GM12878 (cell line): ENCODE measurements around the gene FAM25A.

Experiments used
- CHD1 ChIP-seq: IDR thresholded peaks from 2 replicates; pipeline ENCODE4 v1.6.1; 2012; ENCODE audit warnings: low read depth, low read length, improper control_type of control experiment
- CTCF ChIP-seq, 3 experiments: IDR thresholded peaks in 2 of 3; conservative IDR thresholded peaks in 1 of 3; 2 replicates each; pipeline ENCODE4 v1.5.1; 2011; ENCODE audit warnings: low read depth in 3 of 3, low read length in 3 of 3, mild to moderate bottlenecking in 3 of 3, control low read depth in 2 of 3, moderate library complexity in 2 of 3, inconsistent platforms in 1 of 3, mixed read lengths in 1 of 3; ENCODE audit not compliant: control insufficient read depth in 2 of 3, insufficient read depth in 1 of 3; ENCODE audit errors: extremely low read depth in 1 of 3
- EP300 ChIP-seq, 2 experiments: fragments of 150-350 bp in 1 of 2; IDR thresholded peaks; 2 replicates each; pipeline ENCODE4 v1.6.1; 2011 to 2012; ENCODE audit warnings: low read depth in 2 of 2, low read length in 2 of 2, borderline replicate concordance in 1 of 2, improper control_type of control experiment in 1 of 2, inconsistent platforms in 1 of 2; ENCODE audit not compliant: control insufficient read depth in 1 of 2
- FOXM1 ChIP-seq: IDR thresholded peaks from 2 replicates; pipeline ENCODE4 v1.6.1; 2012; ENCODE audit warnings: low read depth, mild to moderate bottlenecking, inconsistent platforms, low read length, moderate library complexity
- HDAC6 ChIP-seq: fragments of 200-600 bp; sonication (generic); IDR thresholded peaks from one replicate; pipeline ENCODE4 v1.8.0; 2017; ENCODE audit warnings: antibody characterized with exemption; ENCODE audit not compliant: unreplicated experiment
- JUND ChIP-seq: IDR thresholded peaks from 2 replicates; pipeline ENCODE4 v1.6.1; 2012; ENCODE audit warnings: low read depth, mild to moderate bottlenecking, low read length, improper control_type of control experiment, moderate library complexity
- MAX ChIP-seq: IDR thresholded peaks from 2 replicates; pipeline ENCODE4 v1.6.1; 2012; ENCODE audit warnings: low read depth, low read length, improper control_type of control experiment
- MYC ChIP-seq: IDR thresholded peaks from 2 replicates; pipeline ENCODE4 v1.6.1; 2011; ENCODE audit warnings: mild to moderate bottlenecking, low read length, moderate library complexity, inconsistent platforms; ENCODE audit not compliant: insufficient read depth, insufficient replicate concordance, insufficient read length, severe bottlenecking
- POLR2AphosphoS2 ChIP-seq: IDR thresholded peaks from 2 replicates; pipeline ENCODE4 v1.6.1; 2011; ENCODE audit warnings: low read depth, mild to moderate bottlenecking, low read length, improper control_type of control experiment, moderate library complexity
- REST ChIP-seq: IDR thresholded peaks from 2 replicates; pipeline ENCODE4 v1.6.1; 2012; ENCODE audit warnings: mild to moderate bottlenecking, low read depth, low read length
- SIN3A ChIP-seq: IDR thresholded peaks from 2 replicates; pipeline ENCODE4 v1.6.1; 2012; ENCODE audit warnings: low read depth, low read length, improper control_type of control experiment
- WRNIP1 ChIP-seq: IDR thresholded peaks from 2 replicates; pipeline ENCODE4 v1.6.1; 2011; ENCODE audit warnings: low read depth, low read length, improper control_type of control experiment, borderline replicate concordance
- YY1 ChIP-seq: IDR thresholded peaks from 2 replicates; pipeline ENCODE4 v1.6.1; 2011; ENCODE audit warnings: low read depth, mild to moderate bottlenecking, low read length
- ZBED1 ChIP-seq: IDR thresholded peaks from 2 replicates; pipeline ENCODE4 v1.6.1; 2016; ENCODE audit warnings: borderline replicate concordance

- TF ChIP-seq HDAC6 (no peak), CTCF (IDR thresholded peaks at IDR 0.05 in 2 of 3, conservative IDR thresholded peaks at IDR 0.05 in 1 of 3; ENCODE audit: control insufficient read depth in 2 of 3, extremely low read depth in 1 of 3, insufficient read depth in 1 of 3, low read depth in 3 of 3, low read length in 3 of 3) (no peak), MAX (no peak), CHD1 (no peak), EP300 (IDR thresholded peaks at IDR 0.05; ENCODE audit: borderline replicate concordance in 1 of 2, control insufficient read depth in 1 of 2, low read depth in 2 of 2, low read length in 2 of 2) (no peak), MYC (no peak), REST (no peak), SIN3A (no peak), FOXM1 (no peak), YY1 (no peak), WRNIP1 (no peak), ZBED1 (no peak), JUND (no peak), POLR2AphosphoS2 (no peak)
Measured at GRCh38 chr10:87066865-87067264, 46.8 kb downstream of the FAM25A start.
